HUDEP-2 (cell line): ENCODE data around the gene PDK2.

Source experiments
- DNase-seq, 76 experiments: peaks; one replicate each; lab custom pipeline; 2025; ENCODE audit not compliant: unreplicated experiment in 76 of 76; lab: John Stamatoyannopoulos, UW

The PDK2 gene

GRCh38 chr17:50147841-50148225 is 52.7 kb downstream of the PDK2 start:
- DNase-seq, result no peak

- peak in 10 of 76 experiments; percentile 12 to 34 (median 26) for DNase-seq
These were observed 53.3 kb downstream of the PDK2 start for GRCh38 chr17:50148226-50149090.

- DNase-seq, result peak in 1 of 76 experiments; percentile 41
These were observed 53.9 kb downstream of the PDK2 start for GRCh38 chr17:50149091-50149416.

- peak in 33 of 76 experiments; percentile 12 to 55 (median 30) for DNase-seq
These were observed 54.5 kb downstream of the PDK2 start for GRCh38 chr17:50149417-50150353.

GRCh38 chr17:50150354-50151040 is 55.3 kb downstream of the PDK2 start, which contains the start of gene PPP1R9B:
PPP1R9B (minus strand) TSS chr17:50150677; CDS start chr17:50150513, 164 bp downstream.
- DNase-seq, result peak in 2 of 76 experiments; percentile 49 to 51

GRCh38 chr17:50151041-50151936 is 56.1 kb downstream of the PDK2 start:
- peak in 71 of 76 experiments; percentile 38 to 89 (median 73) for DNase-seq

- peak in 63 of 76 experiments; percentile 2 to 76 (median 52) for DNase-seq
These were observed 56.9 kb downstream of the PDK2 start for GRCh38 chr17:50151937-50152547.

- DNase-seq, result no peak
These were observed 57.6 kb downstream of the PDK2 start for GRCh38 chr17:50152736-50153135.

- DNase-seq, result peak in 75 of 76 experiments; percentile 44 to 98 (median 83)
These were observed 58.8 kb downstream of the PDK2 start for GRCh38 chr17:50153650-50154575.

- DNase-seq, result no peak
These were observed 59.5 kb downstream of the PDK2 start for GRCh38 chr17:50154604-50155003.

- DNase-seq, result peak in 10 of 76 experiments; percentile 9 to 29 (median 19)
These were observed 60.1 kb downstream of the PDK2 start for GRCh38 chr17:50155115-50155819.

- DNase-seq, result no peak
These were observed 62.7 kb downstream of the PDK2 start for GRCh38 chr17:50157891-50158290.

GRCh38 chr17:50161023-50161910 is 66.1 kb downstream of the PDK2 start:
- peak in 72 of 76 experiments; percentile 22 to 94 (median 80) for DNase-seq
